SK-N-SH (cell line): ENCODE results near the gene SH3RF1. TPM values are rescaled to one million over a fixed set of nuclear protein-coding genes. Genes with fewer than 3 reads are reported as not detected.

Experiments
- CTCF ChIA-PET: fragments of 300-600, 350-600 bp; formaldehyde crosslinking; extraction: SDS; loops from one replicate; lab custom pipeline; 2021; lab: Yijun Ruan, JAX
- POLR2A ChIA-PET: fragments of 350-600 bp; sonication (Branson Sonifier 250); formaldehyde crosslinking; extraction: SDS; loops from one replicate; lab custom pipeline; 2020; ENCODE audit warnings: antibody characterized with exemption, inconsistent platforms; lab: Yijun Ruan, JAX
- DNase-seq: peaks from one replicate; pipeline ENCODE4 v3.0.0; 2012
- H2AFZ ChIP-seq: fragments of 200-600 bp; sonication (generic); 2 replicates; pipeline ENCODE4 v1.8.1; 2016; ENCODE audit warnings: antibody characterized with exemption, mild to moderate bottlenecking, low read depth
- H3F3A ChIP-seq: fragments of 200-600 bp; sonication (generic); replicated peaks from 2 replicates; pipeline ENCODE3; 2016; ENCODE audit warnings: antibody characterized with exemption, mild to moderate bottlenecking; ENCODE audit not compliant: insufficient read depth
- H3K27ac ChIP-seq, 2 experiments: fragments of 200-500 bp in 1 of 2; fragments of 200-600 bp in 1 of 2; sonication (Bioruptor generic) in 1 of 2; sonication (generic), shearing (Covaris generic) in 1 of 2; 2 replicates each; pipeline versions ENCODE4 v1.5.1 to v1.6.1; 2014 to 2016; ENCODE audit warnings: low read depth in 2 of 2, inconsistent platforms in 1 of 2, low read length in 1 of 2, mild to moderate bottlenecking in 1 of 2, mixed read lengths in 1 of 2
- H3K27me3 ChIP-seq: fragments of 200-600 bp; sonication (generic), shearing (Covaris generic); 2 replicates; pipeline ENCODE4 v1.6.1; 2016; ENCODE audit warnings: mixed run types; ENCODE audit not compliant: insufficient read depth
- H3K36me3 ChIP-seq, 2 experiments: fragments of 200-500 bp in 1 of 2; fragments of 200-600 bp in 1 of 2; sonication (Bioruptor generic) in 1 of 2; sonication (generic) in 1 of 2; replicated peaks in 1 of 2; 2 replicates each; pipeline versions ENCODE3 to v1.5.1; 2014 to 2016; ENCODE audit warnings: low read length in 1 of 2, mild to moderate bottlenecking in 1 of 2; ENCODE audit not compliant: insufficient read depth in 2 of 2, control insufficient read depth in 1 of 2
- H3K4me1 ChIP-seq, 2 experiments: fragments of 200-500 bp in 1 of 2; fragments of 200-600 bp in 1 of 2; sonication (Bioruptor generic) in 1 of 2; sonication (generic), shearing (Covaris generic) in 1 of 2; 2 replicates each; pipeline versions ENCODE4 v1.5.1 to v1.6.1; 2014 to 2016; ENCODE audit warnings: low read depth in 1 of 2, low read length in 1 of 2, mixed run types in 1 of 2; ENCODE audit not compliant: insufficient read depth in 2 of 2, control insufficient read depth in 1 of 2
- H3K4me2 ChIP-seq: fragments of 200-600 bp; sonication (generic), shearing (Covaris generic); 2 replicates; pipeline ENCODE4 v1.6.1; 2017; ENCODE audit warnings: mixed run types
- H3K4me3 ChIP-seq, 2 experiments: fragments of 200-500 bp in 1 of 2; fragments of 200-600 bp in 1 of 2; sonication (Bioruptor generic) in 1 of 2; sonication (generic), shearing (Covaris generic) in 1 of 2; 2 replicates each; pipeline versions ENCODE4 v1.5.1 to v1.8.1; 2014 to 2016; ENCODE audit warnings: low read depth in 2 of 2, inconsistent platforms in 1 of 2, low read length in 1 of 2, mild to moderate bottlenecking in 1 of 2, mixed read lengths in 1 of 2, moderate library complexity in 1 of 2
- H3K79me2 ChIP-seq: fragments of 200-600 bp; sonication (generic); 2 replicates; pipeline ENCODE4 v1.8.1; 2017; ENCODE audit warnings: mild to moderate bottlenecking; ENCODE audit not compliant: insufficient read depth
- H3K9ac ChIP-seq: fragments of 200-600 bp; sonication (generic); 2 replicates; pipeline ENCODE4 v1.6.1; 2017; ENCODE audit warnings: mixed run types
- H3K9me2 ChIP-seq: fragments of 200-600 bp; sonication (generic); 2 replicates; pipeline ENCODE4 v1.6.1; 2017; ENCODE audit warnings: mixed run types
- H3K9me3 ChIP-seq: fragments of 200-600 bp; sonication (generic); 2 replicates; pipeline ENCODE4 v1.6.1; 2017; ENCODE audit warnings: mixed run types, mild to moderate bottlenecking, moderate library complexity
- H4K20me1 ChIP-seq: fragments of 200-600 bp; sonication (generic); 2 replicates; pipeline ENCODE4 v1.6.1; 2017; ENCODE audit warnings: mild to moderate bottlenecking, mixed run types; ENCODE audit not compliant: insufficient read depth
- CHD2 ChIP-seq: fragments of 150-350 bp; IDR thresholded peaks from 2 replicates; pipeline ENCODE4 v1.6.1; 2018; ENCODE audit warnings: low read length; ENCODE audit not compliant: partially characterized antibody
- EZH2phosphoT487 ChIP-seq: fragments of 200-600 bp; sonication (generic); IDR thresholded peaks from 2 replicates; pipeline ENCODE4 v1.6.1; 2017; ENCODE audit warnings: low read depth, mixed run types, mild to moderate bottlenecking, antibody characterized with exemption, moderate library complexity, borderline replicate concordance
- FOSL2 ChIP-seq: IDR thresholded peaks from 2 replicates; pipeline ENCODE4 v1.4.0; 2012; ENCODE audit warnings: low read depth, mild to moderate bottlenecking, moderate library complexity, borderline replicate concordance
- MEF2A ChIP-seq: IDR thresholded peaks from 2 replicates; pipeline ENCODE4 v1.4.0; 2012; ENCODE audit warnings: low read depth, borderline replicate concordance
- MXI1 ChIP-seq: IDR thresholded peaks from 2 replicates; pipeline ENCODE4 v1.6.1; 2012; ENCODE audit warnings: mild to moderate bottlenecking, low read depth, low read length, improper control_type of control experiment
- NFIC ChIP-seq: IDR thresholded peaks from 2 replicates; pipeline ENCODE4 v1.4.0; 2012; ENCODE audit warnings: borderline replicate concordance
- NRF1 ChIP-seq: IDR thresholded peaks from 2 replicates; pipeline ENCODE4 v1.6.1; 2012; ENCODE audit warnings: low read depth, mild to moderate bottlenecking, low read length
- POLR2AphosphoS5 ChIP-seq: IDR thresholded peaks from 2 replicates; pipeline ENCODE4 v1.6.1; 2012; ENCODE audit warnings: low read depth, low read length
- RAD21 ChIP-seq: IDR thresholded peaks from 2 replicates; pipeline ENCODE4 v1.6.1; 2012; ENCODE audit warnings: mild to moderate bottlenecking, low read length
- RCOR1 ChIP-seq: fragments of 150-350 bp; IDR thresholded peaks from 2 replicates; pipeline ENCODE4 v1.6.1; 2017; ENCODE audit warnings: antibody characterized with exemption, low read length
- RFX5 ChIP-seq: IDR thresholded peaks from 2 replicates; pipeline ENCODE4 v1.6.1; 2012; ENCODE audit warnings: mild to moderate bottlenecking, improper control_type of control experiment, low read length
- RXRA ChIP-seq: IDR thresholded peaks from 2 replicates; pipeline ENCODE4 v1.4.0; 2012; ENCODE audit warnings: low read depth, mild to moderate bottlenecking, borderline replicate concordance
- SIN3A ChIP-seq: IDR thresholded peaks from 2 replicates; pipeline ENCODE4 v1.6.1; 2012; ENCODE audit warnings: low read depth, mild to moderate bottlenecking, low read length, moderate library complexity, borderline replicate concordance
- SMC3 ChIP-seq: IDR thresholded peaks from 2 replicates; pipeline ENCODE4 v1.6.1; 2012; ENCODE audit warnings: low read depth, low read length, improper control_type of control experiment
- TAF1 ChIP-seq: IDR thresholded peaks from 2 replicates; pipeline ENCODE4 v1.6.1; 2012; ENCODE audit warnings: low read depth, mild to moderate bottlenecking, low read length, moderate library complexity, borderline replicate concordance
- TCF12 ChIP-seq: IDR thresholded peaks from 2 replicates; pipeline ENCODE4 v1.4.0; 2012
- WGBS: methylation state at CpG from one replicate; pipeline ENCODE4 v1.1.6; 2017; ENCODE audit warnings: low lambda C conversion rate; 5-methylcytosine and 5-hydroxymethylcytosine counted together
- polyA plus RNA-seq, 3 experiments: library from polyadenylated mRNA; depleted of rRNA; stranded (reverse); fragments of >200 nt; gene quantifications; 2 replicates each; pipeline ENCODE4 v1.2.3, GENCODE V29; 2012
- TF ChIP-seq, protein P1 (sequence below): IDR thresholded peaks from 2 replicates; pipeline ENCODE4 v1.4.0; 2012; ENCODE audit warnings: low read depth, borderline replicate concordance

SH3RF1 gene
- polyA plus RNA-seq, 1 of the 3 experiments (the other 2 are of a cell fraction) = 22.0 TPM

DNA sequence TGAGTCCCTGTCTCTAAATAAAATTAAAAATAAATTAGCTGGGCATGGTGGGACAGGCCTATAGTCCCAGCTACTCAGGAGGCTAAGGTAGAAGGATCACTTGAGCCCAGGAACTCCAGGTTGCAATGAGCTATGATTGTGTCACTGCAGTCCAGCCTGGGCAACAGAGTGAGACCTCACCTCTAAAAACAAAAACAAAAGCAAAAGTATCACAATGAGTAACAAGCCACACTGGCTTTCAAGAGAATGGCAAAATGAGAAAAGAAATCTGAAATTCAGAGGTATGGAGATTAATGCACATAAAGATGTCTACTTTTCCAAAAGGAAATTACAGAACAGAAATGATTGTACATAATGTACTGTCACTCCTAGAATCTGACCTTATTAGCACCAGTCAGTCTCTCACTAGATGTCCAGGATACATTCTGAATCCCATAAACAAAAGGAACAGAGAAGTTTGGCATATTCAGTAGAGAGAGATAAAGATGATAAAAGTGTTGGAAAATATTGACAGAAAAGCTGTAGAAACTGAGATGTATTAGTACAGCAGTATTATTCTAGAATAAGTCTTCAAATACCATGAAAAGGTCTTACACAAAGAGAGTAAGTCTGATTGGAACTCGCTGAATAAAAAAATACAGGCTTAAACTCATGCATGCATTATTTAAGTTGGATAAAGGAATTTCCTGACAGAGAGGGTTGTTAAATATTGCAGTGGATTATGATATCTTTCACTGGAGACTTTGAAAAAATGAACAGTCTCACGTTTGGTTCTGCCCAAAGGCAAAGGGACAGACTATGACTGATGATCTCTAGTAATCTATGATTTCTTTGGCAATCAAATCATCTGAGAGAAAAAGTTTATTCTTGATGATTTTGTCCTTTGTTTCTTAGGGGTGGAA is 102.5 kb downstream of the SH3RF1 start:
- Histone ChIP-seq H3K36me3 (peaks cover 0 to 22% of the 10 kb centered on the region in 2 experiments), H3K27ac (peak overlapping the region in 1 of 2 experiments; percentile 6; a peak in 1 of 4 replicates), H3K9me2 (no peaks in the 10 kb centered on the region), H3K4me3 (no peak overlapping the region), H3K9me3 (no peaks in the 10 kb centered on the region), H3F3A (peaks cover 21% of the 10 kb centered on the region), H2AFZ (no peak overlapping the region), H3K79me2 (peaks cover 97% of the 10 kb centered on the region), H3K4me1 (peaks cover 3 to 52% of the 10 kb centered on the region in 2 experiments), H4K20me1 (peaks cover 25% of the 10 kb centered on the region), H3K27me3 (no peaks in the 10 kb centered on the region), H3K9ac (no peak overlapping the region), H3K4me2 (0 out of 2 replicates have a peak overlapping the region, but pooled peaks have one; percentile 3)
- CTCF ChIA-PET = interaction anchor here (1.1 kb wide), 1 partner anchor 47 kb away, joined by 4 read pairs; no protein-coding TSS in a partner anchor
- TF ChIP-seq SMC3 = no peak
- TF ChIP-seq EZH2phosphoT487 = no peak
- no peak for TF ChIP-seq FOSL2
- no peak for TF ChIP-seq TCF12
- TF ChIP-seq RAD21 = no peak
- no peak for TF ChIP-seq TAF1
- TF ChIP-seq RFX5 = no peak
- no peak for TF ChIP-seq CHD2
- no peak for TF ChIP-seq SIN3A
- TF ChIP-seq MXI1 = no peak
- no peak for TF ChIP-seq NFIC
- TF ChIP-seq RCOR1 = no peak
- TF ChIP-seq NRF1 = no peak
- TF ChIP-seq POLR2AphosphoS5 = no peak
- TF ChIP-seq, protein P1, sequence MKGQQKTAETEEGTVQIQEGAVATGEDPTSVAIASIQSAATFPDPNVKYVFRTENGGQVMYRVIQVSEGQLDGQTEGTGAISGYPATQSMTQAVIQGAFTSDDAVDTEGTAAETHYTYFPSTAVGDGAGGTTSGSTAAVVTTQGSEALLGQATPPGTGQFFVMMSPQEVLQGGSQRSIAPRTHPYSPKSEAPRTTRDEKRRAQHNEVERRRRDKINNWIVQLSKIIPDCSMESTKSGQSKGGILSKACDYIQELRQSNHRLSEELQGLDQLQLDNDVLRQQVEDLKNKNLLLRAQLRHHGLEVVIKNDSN = no peak
- TF ChIP-seq MEF2A = no peak
- no peak for TF ChIP-seq RXRA
- WGBS = 72% methylated on average over 2 of the region's 2 CpGs
- POLR2A ChIA-PET = no interaction called here
- no peak for DNase-seq
